ENCODE measurements around the gene FBLIM1.

Gene FBLIM1

DNA sequence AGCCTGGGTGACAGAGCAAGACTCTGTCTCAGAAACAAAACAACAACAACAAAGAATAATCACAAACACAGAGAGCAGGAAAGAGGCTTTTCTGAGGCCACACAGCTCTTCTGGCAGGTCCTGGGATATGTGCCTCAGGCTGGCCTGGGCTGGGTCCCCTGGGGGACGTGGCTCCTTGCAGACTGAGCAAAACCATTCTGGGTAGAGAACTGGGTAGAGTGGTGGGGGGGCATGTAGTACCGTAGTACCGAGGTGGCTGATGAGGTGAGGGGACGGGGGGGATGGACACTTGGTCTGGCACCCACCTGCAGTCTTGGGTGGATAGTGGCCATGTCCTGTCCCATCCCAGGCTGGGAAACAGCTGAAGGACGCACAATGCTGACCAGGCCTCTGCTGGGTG, 10.3 kb upstream of the FBLIM1 start:
- DNase-seq (ENCODE audit: low spot score): no peak

DNA sequence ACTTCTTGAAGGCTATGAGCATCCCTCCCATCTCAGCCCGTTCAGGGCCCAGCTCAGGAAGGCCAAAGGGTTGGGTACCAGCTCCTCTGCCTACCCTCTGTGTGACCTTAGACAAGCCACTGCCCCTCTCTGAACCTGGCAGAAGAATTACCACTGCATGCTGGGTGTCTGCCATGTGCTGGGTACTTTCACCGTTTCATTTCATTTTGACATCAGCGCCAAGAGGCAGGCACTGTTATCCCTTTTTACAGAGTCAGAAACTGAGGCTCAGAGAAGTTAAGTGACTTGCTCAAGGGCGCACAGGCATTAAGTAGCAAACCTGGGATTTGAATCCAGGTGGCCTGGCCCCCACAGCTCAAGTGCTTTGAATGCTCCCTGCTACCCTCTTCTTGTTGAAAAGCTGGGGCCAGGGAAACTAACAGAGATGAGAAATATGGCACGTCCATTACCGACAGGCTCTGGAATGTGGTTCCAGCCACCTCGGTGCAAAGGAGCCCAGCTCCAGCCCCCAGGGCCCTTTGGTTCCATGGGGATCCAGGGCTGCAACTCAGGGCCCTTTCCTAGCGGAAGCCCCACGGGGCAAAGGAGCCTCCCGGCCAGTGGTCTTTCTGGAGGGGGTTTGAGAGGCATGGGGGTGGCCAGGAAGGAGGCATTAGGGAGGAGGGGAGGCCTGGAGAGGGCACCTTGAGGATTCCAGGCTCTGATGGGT, 9.8 kb upstream of the FBLIM1 start:
- DNase-seq (ENCODE audit: low spot score): no peak

DNA sequence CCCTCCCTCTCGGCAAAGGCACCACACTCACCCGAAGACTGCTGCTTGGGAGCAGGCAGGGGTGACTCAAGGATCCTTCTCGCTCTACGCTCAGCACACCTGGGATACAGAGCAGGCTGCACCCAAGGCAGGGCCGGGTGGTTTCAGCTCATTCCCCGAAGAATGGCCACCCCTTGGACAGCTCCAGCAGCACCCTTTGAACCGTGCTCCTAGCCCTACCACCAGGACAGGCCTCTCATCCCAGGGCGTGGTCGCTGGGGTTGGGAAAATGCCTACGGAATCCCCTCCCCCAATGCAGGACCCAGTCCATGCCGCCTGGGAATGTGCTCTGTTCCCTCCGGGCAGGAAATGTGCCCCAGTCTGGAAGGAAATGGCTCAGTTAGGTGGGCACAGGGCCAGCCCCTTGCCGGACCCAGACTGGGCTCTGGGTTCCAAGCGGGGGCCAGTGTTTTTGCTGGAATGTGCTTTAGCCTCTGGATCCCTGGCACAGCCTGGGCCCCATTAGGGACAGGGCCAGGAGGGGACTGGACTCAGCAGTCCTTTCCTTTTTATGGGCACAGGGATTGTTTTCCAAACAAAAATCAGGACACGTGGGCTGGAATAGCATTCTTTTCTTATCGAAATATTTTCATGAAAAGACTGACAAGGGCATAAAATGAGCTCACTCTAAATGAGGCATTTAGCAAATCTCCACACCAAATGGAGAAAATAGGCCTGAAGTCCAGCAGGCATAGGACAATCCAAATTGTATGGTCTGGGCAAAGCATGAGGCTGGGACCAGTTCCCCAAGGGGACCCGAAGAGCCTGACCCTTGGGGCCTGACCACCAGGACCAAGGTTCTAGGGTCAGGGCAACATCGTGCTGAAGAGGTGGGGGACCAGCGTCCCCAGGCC, 8.9 kb upstream of the FBLIM1 start:
- no peak for DNase-seq (ENCODE audit: low spot score)

DNA sequence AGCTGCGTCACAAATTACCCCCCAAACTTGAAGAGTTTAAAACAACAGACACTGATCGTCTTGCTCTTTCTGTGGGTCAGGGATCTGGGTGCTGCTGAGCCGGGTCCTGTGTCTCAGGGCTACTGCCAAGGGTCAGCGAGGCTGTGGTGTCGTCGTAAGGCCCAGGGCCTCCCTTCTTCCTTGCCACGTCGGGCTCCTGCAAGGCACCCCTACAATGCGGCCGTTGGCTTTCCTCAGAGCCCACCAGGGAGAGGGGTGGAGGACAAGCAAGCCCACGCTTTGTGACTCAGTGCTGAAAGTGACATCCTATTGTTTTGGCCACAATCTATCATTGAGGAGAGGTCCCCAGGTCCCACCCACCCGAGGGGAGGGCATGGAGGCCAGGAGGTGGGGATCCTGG, 7.7 kb upstream of the FBLIM1 start:
- no peak for DNase-seq (ENCODE audit: low spot score)

DNA sequence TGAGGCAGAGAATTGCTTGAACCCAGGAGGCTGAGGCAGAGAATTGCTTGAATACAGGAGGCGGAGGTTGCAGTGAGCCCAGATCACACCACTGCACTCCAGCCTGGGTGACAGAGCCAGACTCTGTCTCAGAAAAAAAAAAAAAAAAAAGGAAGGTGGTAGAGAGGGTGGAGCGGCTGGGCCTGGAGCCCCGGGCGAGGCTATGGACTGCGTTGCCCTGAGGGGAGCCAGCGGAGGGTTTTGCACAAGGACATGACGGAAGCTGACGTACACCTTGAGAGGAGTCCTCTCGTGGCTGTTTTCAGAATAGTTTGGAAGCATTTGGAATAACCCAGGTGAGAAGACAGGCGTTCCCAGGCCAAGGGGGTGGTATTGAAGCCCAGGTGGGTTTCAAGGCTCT, 6.9 kb upstream of the FBLIM1 start:
- no peak for DNase-seq (ENCODE audit: low spot score)

DNA sequence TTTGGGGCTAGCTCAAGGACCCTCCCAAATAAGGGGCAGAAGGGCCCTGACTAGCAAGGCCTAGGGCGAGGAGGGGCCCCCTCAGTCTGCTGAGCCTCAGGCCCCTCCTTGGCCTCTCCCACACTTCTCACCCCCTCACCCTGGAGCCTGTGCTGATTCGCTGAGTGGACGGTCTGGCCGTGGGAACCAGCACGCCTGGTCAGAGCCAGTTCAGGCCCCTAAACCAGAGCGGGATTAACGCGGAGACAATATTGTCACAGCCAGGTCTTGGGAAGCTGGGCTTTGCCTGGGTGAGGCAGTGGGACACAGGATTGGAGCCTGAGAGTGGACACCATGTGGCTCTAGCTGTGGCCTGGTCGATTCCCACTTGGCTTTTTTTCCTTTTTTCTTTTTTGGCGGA, 4.8 kb upstream of the FBLIM1 start:
- no peak for DNase-seq (ENCODE audit: low spot score)

DNA sequence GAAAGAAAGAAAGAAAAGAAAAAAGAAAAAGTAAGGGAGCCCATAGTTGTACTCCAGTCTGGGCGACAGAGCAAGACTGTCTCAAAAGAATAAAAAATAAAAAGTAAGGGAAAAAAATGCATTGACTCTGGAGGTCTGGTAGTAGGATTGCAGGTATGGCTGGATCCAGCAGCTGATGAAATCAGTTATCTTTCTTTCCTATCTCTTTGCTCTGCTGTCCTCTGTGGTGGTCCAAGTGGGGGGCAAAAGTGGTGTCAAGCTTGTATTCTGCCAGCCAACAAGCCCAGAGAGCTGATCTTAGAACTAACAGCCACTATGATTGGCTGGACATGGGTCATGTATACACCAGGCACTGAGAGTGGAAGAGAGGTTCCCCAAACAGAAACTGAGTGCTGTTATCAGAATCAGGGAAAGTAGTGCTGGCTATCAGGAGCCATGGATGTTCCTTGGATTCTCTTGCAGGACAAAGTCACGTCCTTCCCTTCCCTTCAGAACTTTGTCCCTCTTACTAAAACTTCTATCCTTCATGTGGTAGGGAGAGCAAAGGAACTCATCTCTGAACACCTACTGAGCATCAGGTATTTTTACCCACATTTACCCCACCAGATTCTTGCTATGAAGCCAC, 3.5 kb upstream of the FBLIM1 start:
- DNase-seq (ENCODE audit: low spot score): no peak

DNA sequence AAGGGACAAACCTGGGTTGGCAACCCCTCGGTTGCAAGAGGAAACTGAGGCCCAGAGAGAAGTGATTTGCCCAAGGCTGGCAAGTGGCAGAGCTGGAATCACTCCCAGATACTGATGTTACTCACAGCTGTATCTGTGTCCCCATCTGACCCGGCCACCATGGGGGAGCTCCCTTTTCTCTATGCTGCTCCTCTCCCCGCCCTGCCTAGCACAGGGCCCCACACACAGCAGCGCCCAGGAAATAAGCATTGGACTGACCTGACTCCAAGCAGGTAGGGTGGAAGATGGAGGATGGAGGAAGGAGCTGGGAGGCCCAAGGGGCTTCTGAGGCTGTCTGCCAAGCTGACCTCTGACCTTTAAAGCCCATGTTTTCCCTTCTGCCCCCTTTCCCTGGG, 3.0 kb upstream of the FBLIM1 start:
- DNase-seq (ENCODE audit: low spot score): no peak

DNA sequence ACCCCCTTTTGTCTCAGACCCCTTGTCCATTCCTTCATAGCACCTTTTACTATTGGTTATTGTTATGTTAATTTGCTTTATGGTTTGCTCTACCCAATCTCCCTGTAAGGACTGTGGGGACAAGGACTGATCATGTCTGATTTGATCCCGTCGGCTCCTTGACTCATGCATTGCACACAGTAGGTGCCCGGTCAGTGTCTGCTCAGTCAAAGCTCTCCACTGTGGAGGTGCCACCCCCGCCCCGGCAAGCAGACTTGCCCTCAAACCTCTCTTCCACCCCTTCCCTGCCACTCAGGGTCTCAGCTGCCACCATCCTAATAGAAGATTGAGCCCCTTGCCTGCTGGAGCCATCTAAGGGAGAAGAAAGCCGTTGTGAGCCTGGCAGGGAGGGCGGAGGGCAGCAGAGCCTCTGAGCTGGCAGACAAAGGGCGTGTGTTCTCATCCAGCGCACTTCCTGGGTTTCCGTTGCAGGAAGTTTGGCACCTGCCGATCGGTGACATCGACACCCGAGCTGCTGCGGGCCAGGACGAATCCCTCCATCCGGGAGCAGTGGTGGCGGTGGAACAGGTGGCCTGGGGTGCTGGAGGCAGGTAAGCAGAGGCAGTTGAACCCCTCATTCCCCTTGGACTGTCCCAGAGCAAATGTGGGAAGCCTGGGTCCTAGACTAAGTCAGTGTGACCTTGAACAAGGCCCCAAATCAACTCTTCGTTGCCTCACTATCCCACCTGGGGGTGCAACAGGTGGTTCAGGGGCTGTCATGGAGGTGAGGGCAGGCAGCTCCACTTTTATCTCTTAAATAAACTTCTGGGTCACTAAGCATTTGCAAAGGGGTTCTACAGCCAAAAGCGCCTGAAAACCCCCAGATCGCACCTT, 2.2 kb upstream of the FBLIM1 start:
- DNase-seq (ENCODE audit: low spot score): no peak

DNA sequence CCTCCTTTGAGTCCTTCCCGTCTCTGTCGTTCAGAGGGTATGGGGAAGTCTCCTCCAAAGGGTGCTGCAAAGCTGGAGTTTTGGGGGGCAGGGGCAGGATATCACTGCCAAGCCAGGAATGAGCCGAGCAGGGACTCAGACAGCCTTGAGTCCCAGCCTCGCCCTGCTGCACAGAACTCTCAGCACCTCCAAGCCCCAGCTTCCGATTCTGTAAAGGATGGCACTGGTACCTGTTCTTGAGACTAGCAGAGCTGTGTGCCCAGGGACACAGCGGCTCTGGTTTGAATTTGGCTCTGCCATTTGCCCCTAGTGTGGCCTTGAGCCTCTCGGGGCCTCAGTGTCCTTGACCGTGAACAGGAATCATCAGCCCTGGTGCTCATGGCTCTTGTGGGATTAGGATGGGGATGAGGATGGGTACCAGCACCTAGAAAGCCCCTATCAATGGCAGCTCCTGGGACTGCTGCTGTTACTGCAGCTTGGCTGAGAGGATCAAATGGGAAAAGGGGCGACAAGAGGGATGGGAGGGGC, 1.5 kb upstream of the FBLIM1 start:
- no peak for DNase-seq (ENCODE audit: low spot score)

DNA sequence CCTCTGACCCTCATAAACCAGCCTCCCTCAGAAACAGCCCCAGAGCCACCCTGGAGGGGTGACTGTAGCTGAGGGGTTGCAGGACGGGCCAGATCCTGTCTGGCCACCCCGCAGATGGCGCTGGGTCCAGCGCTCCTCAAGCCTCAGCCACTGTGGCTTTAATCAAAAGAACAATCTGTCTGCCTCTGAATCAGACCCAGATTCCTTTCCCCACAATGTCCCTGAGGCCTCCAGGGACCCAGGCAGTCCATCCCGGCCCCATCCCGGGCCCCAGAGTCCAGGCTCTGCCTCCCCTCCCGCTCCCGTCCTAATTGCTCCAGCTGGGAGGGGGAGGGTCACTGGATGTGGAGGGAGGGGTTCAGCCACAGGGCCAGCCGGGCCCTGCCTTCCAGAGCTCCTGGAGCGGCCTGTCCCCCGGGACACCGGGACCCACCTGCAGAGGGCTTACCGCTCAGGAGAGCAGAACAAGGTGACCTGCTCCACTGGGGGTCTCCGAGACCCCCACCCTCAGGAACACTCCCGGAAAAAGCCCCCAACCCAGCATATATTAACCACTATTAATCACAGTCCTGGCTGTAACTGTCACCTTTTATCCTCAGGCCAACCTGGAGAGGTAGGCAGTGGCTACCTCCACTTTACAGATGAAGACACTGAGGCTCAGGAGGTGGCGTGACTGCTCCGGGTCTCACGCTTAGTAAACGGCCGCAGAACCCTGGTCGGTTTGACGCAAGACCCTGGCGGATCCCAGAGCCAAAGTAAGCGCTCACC, 836 bp upstream of the FBLIM1 start:
- DNase-seq (ENCODE audit: low spot score): no peak

DNA sequence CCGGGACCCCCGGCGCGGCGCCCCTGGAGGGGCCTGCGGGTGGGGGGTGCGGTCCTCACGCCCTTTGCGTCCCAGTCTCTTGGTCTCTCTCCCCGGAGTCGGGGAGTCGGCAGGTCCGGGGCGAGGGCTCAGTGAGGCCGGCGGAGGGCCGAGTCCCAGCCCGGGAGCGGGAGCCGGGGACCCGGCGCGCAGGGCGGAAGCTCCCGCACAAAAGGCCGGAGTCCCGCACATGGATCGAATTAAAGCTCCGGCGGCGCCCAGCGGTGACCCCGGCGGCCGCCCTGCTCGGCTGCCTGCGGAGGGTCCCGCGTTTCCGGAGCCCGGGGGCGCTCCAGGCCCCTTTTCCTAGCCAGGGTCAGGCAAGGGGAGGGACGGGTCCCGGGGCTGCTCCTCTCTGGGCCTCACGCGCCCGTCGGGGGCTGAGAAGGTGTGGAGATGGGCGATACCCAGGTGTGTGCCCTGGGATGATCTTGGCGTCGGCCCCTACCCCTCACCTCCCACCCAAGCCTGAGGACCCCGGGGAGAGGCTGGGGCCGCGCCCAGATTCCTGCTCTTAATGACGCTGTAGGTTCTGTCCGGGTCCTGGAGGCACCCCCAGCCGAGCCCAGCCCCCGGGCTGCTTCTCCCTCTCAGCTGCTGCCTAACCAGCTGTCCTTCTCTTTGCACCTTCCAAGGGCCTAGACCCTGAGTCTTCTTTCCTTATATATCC, 512 bp downstream of the FBLIM1 start:
- DNase-seq (ENCODE audit: low spot score): peak; percentile 84

DNA sequence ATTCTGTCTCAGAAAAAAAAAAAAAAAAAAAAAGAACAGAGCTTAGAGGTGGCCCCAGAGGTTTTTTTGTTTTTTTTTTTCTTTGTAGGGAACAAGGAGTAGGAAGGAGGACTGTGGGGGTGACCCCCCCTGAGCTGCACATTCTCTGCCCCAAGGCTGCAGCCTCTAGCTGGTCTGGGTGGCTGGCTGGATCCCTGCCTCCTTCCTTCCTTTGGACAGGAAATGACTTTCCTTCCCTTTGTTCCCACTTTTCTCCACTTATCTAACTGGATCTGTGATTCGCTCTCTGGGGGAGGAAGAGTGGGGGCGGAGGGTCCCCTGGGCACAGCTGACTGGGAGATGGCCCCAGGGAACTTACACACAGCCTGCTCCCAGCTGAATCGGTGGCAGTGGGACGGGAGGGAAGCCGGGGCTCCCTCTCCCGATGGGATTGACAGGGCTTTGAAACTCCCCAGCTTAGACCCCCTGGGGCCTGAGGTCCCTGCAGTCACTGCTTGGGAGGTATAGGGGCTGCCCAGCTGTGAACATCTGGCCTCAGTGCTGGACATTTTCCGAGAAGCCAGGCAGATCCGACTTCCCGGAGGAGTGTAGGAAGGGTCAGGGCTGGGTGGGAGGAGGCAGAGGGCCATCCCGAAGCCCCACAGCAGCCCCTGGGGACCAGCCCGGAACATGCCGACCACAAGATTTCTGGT, 2.1 kb downstream of the FBLIM1 start:
- DNase-seq (ENCODE audit: low spot score): peak; percentile 76

DNA sequence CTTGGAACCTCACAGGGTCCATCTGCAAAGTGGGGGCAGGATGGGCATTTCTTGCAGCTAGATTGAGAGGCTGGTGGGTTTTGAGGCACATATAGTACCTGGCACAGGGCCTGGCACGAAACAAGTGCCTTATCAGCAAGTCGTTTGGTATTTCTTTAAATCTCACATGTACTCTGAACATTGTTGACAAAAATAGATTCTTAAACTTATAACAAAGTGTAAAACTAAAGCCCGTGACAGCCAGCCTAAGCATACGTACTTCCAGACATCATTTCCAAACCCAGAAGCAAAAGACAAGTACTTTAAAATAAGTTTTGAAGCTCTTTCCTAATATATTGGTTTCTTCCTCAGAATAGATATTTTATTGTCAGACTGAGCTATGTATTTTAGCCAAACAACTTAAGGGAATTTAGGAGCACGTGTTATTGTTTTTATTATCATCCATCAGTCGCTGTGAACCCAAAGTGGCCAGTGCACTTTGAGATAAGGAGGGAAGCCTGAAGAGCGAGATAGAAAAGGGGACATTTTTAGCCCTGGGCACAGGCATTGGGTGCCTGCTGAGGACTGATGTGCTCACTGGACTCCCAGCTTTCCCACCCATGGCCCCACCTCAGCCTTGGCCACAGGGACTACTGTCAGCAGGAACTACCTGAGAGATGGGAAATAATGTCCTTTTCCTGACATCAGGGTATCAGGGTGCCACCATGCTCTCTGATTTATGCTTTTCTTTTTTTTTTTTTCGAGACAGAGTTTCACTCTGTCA, 3.0 kb downstream of the FBLIM1 start:
- no peak for DNase-seq (ENCODE audit: low spot score)

DNA sequence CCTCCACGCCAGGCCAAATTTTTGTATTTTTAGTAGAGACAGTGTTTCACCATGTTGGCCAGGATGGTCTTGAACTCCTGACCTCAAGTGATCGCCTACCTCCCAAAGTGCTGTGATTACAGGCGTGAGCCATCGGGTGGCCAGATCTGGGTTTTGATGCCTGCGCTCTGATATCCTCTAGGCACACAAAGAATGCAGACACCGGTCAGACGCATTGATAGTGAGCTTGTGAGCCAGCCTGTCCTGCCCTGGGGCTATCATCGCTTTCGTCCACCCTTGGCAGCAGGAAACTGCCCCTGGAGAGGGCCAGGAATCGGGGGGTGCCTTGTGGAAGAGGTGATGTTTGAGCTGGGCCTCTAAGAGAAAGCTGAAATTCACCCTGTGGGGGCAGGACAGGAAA, 4.0 kb downstream of the FBLIM1 start:
- no peak for DNase-seq (ENCODE audit: low spot score)

DNA sequence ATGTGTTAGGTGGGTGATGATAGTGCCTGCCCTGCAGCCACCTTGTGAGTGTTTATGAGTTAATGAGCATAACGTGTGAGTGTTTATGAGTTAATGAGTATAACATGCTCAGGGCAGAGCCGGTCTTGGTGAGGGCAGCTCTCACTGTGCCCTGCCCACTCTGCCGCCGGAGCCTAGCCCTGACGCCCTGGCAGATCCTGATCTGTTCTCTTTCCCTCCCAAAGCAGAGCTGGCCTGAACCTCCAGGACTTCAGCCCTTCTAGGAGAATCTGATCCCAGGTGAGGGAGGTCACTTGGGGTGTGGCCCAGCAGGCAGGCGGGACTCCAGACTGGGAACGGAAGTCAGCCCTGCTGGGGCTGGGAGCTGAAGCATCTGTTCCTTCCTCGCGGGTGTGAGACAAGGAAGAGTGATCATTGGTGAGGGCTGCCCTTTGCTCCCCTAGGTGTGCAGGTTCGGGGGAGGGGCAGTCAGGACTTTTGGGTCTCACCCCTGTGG, 5.7 kb downstream of the FBLIM1 start:
- DNase-seq (ENCODE audit: low spot score): no peak

DNA sequence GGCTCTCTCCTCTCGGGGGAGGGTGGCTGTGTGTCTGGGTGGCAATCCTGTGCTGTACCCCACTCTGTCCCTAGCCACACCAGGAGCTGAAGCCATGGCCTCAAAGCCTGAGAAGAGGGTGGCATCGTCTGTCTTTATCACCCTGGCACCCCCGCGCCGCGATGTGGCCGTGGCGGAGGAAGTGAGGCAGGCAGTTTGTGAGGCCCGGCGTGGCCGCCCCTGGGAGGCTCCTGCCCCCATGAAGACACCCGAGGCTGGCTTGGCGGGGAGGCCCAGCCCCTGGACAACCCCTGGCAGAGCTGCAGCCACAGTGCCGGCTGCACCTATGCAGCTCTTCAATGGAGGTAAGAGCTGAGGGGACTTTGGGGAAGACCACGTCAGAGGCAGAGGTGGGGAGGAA, 6.3 kb downstream of the FBLIM1 start:
- no peak for DNase-seq (ENCODE audit: low spot score)

DNA sequence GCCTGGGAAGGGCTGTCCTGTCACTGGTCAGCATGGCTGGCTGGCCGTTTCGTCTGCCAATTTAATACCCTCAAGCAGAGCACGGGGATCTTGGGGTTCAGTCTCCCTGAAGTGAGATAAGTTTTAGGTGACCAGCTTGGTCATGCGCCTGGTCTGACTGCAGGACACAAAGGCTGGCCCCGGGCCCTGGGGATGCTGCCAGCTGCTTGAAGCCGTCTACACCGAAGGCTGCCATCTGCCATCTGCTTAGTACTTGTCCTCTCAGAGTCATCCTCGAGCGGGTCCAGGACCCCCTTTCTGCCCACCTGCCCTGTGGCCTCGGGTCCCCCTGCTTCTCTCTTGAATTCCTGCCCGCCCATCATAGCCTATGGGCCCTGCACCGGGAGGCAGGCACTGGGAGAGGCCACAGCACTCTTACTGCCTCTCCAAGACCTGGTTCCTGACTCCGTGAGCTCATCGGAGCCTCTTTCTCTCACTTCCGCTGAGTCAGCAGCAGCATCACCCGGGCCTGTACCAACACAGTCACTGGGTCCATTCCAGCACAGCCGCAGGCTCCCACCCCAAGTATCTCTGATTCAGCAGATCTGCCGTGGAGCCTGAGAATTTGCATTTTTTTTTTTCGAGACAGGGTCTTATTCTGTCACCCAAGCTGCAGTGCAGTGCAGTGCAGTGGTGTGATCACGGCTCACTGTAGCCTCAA, 7.0 kb downstream of the FBLIM1 start:
- peak; percentile 95 for DNase-seq (ENCODE audit: low spot score)
